ENCODE measurements around the gene RAB4A.
"Not testable (repeated sequence)": the region's sequence is repeated elsewhere in the genome, so short reads cannot be mapped to it uniquely, and the experiment has no call there.

The RAB4A gene

DNA sequence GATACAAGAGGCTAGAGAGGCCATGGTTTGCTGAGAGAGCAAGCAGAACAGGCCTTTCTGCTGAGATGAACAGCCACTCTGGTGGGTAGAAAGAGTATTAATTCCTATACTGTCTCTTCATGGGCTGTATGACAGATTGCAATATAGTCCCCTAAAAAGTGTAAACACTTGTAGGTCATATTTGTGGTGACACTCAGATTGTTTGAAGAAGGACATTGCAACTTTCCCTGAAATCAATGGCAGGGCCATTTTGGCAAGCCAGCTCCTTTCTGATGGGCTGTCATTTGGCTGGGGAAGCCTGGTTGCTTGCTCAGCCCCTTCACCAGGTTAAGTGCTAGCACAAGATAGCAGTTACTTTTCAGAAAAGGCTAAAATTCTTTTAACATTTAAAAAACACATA is 27.5 kb downstream of the RAB4A start:
- DNase-seq (ENCODE audit: low read depth) = no peak

DNA sequence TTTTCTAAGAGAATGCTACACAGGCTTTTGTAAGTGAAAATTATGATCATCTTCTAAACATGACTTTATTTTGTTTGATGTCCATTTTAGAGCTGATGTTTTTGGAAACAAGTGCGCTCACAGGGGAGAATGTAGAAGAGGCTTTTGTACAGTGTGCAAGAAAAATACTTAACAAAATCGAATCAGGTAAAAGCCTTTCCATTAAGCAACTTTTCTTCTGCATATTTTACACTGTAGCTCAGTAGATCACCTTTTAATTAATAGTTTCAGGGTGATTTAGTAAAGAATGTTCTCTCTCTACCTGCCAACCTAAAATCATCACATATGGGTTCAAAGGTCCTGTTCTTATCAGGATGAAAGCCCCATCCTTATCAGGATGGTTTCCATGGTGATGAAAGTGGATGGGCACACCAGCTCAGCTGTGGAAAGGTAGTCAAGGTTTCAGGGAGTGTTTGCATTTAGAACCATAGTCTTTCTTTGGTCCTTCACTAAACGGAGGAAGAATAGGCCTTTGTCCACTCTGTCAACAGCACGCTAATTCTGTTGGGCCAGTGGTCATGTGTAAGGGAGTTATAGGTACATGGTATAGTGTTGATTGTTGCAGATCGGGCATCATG is 28.1 kb downstream of the RAB4A start:
- DNase-seq (ENCODE audit: low read depth) = no peak

DNA sequence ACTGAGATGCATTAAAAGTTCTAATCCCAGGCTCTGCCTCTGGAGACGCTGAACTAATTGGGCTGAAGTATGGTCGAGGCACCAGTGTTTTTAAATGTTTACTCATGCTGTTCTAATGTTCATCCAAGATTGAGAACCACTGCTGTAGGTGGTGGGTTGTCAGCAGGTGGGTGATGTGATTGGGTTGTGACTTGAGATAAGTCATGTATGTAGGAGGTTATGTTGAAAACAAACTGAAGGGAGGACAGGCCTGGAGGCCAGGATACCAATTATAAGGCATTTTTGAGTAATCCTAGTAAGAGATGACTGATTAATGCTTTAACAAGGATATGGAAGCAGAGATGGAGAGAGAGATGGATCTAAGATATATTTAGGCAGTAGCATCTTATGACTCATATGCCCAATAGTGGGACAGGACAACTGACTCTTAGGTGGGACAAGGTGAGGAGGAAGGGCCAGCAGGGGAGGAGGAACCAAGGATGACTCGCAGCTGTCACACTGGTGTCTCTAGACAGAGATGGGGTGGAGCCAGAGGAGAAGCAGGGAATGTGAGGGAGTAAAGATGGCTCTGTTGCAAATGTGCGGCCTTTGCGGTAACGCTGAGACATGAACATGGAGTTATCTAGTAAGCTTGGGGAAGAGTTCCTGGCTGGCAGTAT is 29.3 kb downstream of the RAB4A start:
- DNase-seq (ENCODE audit: low read depth) = no peak

DNA sequence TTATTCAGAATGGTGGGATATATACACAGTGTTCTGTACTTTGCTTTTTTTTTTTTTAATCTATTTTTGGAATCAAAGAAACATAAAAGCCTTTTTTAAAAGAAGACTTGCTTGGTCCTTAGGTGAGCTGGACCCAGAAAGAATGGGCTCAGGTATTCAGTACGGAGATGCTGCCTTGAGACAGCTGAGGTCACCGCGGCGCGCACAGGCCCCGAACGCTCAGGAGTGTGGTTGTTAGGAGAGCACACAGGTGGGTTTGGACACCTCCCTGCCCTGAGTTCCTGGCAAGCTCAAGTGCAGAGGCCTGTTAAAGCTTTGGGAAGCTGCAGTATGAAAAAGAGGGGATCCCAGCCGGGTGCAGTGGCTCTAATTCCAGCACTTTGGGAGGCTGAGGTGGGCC is 31.8 kb downstream of the RAB4A start:
- no peak for DNase-seq (ENCODE audit: low read depth)

DNA sequence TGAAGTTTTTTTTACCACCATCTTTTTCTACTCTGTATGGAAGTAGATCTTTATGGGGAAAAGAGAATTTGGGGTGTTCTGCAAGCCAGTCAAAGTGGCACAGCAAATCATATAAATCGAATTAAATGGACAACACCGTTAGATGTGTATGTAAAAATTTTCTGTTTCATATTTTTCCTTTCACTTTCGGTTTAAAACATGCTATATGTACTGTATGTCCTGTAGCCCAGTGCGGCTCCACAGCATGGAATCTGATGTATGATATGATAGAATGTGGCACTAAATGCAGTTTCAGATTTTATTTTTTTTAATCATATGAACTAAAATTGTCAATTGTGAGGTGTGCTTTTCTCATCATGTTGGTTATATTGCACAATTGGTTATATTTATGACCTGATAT is 32.9 kb downstream of the RAB4A start:
- no peak for DNase-seq (ENCODE audit: low read depth)

DNA sequence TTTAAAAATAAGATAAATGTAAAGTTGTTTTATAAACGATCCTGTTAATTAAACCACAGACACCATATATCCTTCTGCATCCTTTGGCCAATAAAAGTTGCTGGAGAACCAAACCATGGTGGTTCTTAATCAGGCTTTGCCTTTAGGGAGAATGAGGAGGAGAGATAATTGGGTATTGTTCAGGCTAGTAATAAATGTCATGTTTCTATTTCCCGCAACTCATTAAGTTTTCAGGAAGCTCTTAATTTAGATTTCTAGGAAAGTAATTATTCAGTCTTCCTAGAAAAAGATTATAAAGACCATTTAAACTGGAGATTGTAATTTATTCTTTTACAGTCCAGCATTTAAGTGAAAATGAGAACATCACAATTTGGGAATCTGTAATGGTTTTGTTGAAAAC is 34.5 kb downstream of the RAB4A start:
- no peak for DNase-seq (ENCODE audit: low read depth)

DNA sequence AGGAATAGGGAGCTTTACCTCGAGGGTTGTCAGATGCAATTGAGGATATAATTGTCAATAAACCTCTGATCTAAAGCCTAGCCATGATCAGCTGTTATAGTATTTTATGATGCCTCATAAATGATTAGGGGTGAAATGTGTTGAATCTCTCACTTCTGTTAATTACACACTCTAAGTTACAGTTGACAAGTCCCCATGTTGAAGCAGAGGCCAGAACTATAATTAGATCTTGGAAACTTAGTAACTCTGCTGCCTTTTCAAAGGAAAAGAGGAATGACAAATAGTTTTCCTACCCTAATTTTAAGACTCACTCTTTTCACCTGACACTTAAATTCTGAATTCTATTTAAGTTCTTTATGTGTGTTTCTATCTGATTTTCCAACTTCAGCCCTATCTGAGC is 38.2 kb downstream of the RAB4A start:
- DNase-seq (ENCODE audit: low read depth) = no peak

DNA sequence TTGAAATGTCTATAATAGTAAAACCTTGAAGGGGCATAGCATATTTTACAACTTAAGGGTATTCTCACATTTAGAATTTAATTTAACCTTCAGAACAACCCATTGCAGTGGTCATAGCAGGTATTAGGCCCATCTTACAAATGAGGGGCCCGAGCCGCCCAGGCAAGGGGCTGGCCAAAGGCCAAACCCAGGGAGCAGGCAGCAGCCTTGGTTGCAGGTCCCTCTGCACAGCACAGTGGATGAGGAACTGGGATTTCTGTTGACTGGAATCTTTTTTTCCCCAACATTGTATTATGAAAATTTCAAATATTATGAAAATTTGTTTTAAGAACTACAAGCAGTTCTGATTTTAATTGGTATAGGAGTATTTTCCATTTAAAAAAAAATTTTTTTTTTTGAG is 38.8 kb downstream of the RAB4A start:
- DNase-seq (ENCODE audit: low read depth) = no peak

DNA sequence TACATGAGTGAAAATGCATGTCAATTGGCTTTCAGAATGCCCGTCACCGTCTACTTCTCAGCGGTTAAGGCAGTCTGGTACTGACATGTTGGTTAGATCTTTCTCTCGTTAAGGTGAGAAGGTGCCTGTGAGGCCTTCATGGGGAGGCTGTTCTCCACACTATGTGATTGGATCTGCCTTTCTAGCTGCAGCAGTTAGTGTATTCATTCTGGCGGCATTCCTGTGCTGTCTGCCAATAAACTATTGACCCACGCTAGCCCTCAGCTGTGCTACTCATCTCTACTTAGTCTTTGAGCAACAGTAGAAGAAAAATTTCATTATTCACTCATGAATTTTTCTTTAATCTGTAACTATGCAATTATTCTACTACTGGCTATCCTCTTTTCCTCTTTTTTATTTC is 39.9 kb downstream of the RAB4A start:
- DNase-seq (ENCODE audit: low read depth) = no peak

DNA sequence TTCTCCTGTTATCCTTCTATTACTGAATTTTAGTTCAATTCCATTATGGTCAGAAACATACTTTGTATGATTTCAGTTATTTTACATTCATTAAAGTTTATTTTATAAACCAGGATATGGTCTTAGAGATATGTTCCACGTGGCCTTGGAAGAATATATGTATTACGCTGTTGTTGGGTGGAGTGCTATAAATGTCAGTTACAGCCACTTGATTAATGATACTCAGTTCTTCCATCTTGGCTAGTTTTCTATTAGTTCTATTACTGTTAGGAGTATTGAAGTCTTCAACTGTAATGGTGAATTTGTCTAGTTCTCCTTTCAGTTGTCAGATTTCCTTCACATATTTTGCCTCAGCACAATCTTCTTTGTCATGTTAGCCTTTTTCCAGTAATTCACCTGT is 45.3 kb downstream of the RAB4A start:
- no peak for DNase-seq (ENCODE audit: low read depth)

DNA sequence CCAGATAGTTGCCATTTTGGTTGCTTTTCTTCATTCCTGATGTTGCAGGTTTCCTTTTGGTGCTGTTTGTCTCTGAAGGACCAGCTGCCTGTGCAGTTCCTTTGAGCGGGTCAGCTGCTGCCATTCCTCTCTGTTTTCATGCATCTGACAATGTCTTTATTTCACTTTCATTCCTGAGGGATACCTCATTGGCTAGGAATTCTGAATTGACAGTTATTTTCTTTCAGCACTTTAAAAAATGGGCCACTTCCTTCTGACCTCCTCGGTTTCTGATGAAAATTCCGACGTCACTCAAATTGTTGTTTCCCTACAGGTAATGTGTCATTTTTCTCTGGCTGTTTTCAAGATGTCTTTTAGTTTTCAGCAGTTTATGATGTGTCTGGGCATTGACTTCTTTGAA is 47.1 kb downstream of the RAB4A start:
- no peak for DNase-seq (ENCODE audit: low read depth)

DNA sequence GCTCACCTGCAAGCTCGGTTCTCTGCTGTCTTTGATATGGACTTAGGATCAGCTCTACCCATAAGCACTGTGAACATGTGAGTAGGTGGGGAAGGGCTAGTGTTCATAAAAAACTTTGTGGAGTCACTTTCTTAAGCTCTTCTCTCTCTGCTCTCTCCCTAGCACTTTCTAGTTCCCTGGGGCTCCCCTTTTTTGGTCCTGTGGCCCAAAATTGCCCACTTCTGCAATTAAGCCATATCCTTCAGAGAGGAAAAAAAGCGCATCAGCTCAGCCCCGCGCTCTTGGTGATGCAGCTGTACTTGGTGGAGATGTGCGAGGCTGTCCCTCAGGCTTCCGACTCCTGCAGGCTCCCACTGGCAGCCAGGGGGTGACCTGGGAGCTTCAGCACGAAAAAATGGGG is 48.6 kb downstream of the RAB4A start:
- no peak for DNase-seq (ENCODE audit: low read depth)

DNA sequence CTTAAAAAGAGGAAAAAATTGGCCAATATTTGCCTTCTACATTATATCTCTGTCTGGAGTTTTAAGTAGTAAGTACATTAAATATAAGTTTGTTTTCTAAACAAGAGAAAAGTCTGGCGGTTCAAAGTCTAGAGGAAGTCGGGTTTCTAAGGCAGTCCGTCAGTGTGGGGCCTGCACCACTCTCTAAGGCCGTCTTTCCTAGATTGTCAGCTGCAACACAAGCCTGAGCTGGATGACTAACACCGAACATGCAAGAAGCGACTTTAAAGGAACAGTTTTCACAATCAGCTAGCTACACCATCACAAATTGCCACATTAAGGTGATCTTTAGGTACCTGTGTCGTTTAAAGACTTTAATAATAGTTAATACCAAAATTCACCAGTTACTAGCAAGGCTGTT is 52.3 kb downstream of the RAB4A start:
- DNase-seq (ENCODE audit: low read depth) = no peak

DNA sequence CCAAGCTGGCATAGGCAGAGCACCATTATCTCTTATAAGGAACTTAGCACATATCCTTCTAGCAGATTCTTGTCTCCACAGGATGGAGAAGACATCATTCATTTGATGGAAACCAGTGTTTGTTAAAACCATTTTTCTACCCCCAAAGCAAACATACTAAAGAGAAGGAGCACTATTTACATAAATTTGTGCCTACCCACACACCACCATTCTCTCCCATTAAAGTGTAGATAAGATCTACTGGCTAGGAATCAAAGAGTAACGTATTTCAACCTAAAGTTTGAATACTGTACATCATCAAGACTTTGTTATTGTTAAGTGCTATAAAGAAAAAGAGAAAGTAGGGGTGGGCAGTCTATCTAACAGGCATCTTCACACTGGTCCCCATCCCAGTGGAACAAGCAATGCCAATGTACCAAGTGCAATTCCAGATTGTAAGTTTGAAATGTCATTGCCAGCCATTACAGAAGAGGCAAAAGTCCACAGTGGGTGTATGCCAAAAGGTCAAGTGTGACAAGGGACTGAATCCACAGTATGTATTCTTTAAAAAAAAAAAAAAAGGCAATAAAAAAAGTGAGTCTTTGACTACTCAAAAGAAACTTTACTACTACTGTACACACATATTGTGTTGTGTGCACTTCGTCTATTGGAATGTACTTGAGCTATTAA is 53.1 kb downstream of the RAB4A start:
- DNase-seq (ENCODE audit: low read depth) = no peak

DNA sequence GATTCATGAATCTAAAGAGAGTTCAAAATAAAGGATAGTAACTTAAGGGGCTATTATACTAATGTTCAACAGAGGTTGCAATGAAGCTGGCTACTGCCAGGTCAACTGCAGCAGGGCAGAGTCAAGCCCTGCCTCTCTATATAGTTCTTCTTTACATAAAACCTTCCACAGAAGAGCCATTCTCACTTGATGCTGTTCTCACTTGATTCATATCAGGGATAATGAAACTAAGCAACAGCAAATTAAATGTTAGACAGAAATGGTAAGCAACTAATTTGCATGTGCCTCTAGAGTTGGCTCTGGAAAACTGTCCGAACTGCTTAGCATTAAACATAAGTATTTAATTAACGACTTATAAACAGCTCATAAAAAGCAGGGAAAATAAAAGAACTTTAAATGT is 54.5 kb downstream of the RAB4A start:
- no peak for DNase-seq (ENCODE audit: low read depth)

DNA sequence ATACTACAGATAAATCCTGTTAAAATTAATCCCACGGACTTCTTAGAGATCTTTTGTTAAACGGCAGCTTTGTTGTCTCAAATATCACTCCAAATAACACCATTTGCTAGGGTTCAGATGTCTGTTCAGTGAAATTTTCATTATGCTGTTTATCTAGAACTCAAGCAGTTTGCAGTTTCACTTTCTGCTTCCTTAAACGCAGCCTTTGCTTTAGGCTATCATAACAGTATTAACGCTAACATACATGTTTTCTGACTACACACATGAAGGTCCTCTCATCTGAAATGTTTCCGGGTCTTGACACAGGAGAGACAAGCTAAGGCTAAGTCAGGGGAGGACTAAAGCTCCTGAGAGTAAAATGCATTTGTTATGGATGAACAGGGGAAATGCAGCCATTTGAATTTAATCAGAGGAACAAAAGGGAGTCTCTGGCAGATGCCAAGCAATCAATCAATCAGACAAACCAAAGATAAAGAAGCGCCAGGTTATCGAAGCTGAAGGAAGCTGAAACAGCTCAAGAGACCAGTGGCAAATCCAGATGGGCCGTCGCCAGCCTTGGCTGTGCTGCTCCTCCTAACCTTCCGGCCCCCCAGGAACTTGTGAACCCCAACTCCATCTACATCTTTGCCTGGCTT is 55.1 kb downstream of the RAB4A start:
- DNase-seq (ENCODE audit: low read depth) = no peak

DNA sequence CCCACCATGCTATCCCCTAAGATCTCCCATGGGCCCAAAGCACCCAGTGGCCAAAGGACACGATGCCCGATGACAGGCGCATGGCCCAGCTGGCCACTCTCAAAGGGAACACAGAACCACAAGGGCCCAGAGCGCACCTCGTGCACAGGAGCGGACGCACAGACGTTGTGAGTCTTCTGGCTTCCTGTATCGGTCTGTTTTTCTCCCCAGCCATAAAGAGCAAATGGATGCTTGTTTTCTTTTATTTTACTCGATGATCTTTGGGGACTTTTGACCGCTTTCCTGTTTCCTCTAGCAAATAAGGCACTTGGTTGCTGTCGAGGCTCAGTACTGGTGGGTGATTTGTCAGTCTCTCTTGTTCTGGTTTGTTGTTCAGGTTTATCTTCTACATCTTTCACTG is 55.7 kb downstream of the RAB4A start:
- no peak for DNase-seq (ENCODE audit: low read depth)

DNA sequence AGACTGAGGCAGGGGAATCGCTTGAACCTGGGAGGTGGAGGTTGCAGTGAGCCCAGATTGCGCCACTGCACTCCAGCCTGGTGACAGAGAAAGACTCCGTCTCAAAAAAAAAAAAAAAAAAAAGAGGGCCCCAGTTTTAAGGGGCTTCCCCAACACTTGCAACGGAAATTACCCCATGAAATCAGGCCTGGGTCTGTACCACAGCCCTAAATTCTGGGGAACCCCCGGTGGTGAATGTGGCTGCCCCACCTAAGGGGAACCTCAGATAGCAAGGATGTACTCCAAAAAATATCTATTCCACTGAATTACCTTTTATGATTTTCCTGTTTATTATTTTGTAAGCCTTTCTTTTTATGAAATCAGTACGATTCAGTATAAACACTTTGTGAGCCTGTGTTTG is 56.9 kb downstream of the RAB4A start:
- DNase-seq (ENCODE audit: low read depth) = not testable (repeated sequence)

DNA sequence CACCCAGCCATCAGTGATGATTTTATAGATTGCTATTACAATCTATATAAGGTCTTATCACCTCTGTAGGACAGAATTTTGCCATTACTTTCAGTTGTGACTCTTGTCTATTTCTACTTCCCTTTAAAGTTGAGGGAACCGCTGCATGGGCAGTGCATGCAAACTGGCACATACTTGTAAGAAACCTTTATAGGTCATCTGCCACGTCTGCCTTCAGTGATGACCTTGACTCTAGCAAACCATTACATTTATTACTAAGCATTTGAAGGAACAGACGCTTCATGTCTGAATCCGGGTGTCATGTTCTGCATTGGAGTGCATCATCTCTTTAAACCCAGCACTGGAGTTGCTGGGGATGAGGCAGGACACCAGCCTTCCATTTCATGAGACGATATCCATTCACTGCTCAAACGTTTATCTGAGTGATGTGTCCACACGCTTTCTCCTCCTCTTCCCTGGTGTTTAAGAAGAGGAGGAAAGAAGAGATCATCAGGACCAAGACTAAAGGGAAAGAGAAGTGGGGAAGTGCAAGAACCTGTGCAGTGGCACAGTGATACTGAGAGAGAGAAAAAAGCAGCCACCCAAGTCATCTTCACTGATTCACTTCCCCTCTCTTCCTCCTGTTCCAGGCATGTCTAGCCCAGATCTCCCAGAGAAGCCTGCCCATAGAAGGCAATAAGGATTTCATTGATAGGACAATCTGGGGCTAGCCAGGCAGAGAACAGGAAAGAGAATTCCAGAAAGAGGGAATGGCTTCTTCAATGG is 57.9 kb downstream of the RAB4A start:
- DNase-seq (ENCODE audit: low read depth) = no peak

DNA sequence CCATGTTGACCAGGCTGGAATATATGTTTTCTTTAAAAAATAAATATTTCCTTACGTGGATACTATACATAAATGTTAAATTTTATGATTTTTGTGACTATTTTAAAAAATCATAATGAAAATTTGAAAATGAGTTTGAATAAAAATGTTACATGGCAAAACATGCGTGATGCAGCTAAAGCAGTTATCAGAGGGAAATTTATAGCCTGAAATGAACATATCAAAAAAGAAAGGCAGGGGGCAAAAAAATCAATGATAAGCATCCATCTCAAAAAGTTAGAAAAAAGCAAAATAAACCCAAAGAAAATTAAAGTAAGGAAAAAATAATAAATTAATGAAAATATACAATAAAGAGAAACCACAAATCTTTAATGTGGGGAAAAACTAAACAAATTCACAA is 63.4 kb downstream of the RAB4A start:
- no peak for DNase-seq (ENCODE audit: low read depth)

DNA sequence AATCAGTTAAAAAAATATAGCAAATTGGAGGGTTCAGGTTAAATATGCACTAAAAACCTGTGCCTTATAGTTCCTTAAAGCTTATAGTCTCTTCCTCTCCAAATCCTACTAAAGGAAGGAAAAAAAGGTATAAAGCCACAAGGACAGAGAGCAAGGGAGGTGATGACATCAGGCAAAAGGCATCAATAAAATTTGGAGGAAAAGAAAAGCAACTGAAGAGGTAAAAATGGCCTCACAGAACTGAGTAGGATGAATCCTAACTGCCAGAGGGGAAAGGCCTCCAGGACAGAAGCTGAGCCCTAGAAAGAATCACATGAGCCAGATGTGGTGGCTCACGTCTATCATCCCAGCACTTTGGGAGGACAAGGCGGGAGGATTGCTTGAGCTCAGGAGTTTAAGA is 63.8 kb downstream of the RAB4A start:
- no peak for DNase-seq (ENCODE audit: low read depth)

DNA sequence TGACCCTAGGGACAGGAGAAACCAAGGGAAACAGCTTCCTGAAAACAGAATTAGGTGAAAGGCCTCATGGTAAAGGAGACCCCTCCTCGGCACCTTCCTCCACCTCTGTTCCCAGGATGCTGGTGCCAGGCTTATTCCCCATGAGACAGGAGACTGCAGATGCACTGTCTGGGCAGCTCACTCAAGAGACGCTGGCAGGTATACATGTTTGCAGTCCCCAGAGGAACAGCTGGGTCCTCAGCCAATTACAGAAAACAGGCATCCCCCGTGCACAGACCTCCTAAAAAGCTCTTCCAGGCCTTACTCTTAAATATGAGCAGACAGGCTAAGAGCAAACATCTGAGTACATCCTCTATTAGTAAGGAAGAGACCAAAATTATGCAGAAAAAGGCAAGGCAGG is 65.4 kb downstream of the RAB4A start:
- no peak for DNase-seq (ENCODE audit: low read depth)

DNA sequence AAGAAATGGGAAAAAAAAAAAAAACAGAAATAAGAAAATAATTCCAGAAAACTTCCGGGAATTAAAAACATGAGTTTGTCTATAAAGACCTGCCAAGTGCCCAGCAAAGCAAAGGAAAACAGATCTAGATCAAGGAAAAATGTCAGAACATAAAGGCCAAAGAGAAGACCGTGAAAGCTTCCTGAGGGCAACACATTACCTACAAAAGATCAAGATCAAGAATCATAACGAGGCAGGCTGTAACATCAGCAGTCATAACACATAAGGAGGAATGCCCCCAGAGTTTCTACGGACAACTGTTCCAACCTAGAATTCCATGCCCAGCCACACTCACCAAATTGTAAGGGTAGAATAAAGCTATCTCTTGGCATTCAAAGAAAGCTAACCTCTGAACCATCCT is 68.2 kb downstream of the RAB4A start:
- DNase-seq (ENCODE audit: low read depth) = no peak
